CD4-positive, alpha-beta T cell treated with Interleukin-2 at 100 ng/mL for 4 hours (primary cell): ENCODE data around the gene HYAL1.
"Not testable (repeated sequence)": the region's sequence is repeated elsewhere in the genome, so short reads cannot be mapped to it uniquely, and the experiment has no call there.

Experiments used
- DNase-seq: peaks from one replicate; pipeline ENCODE4 v3.0.0-alpha.2; 2020; ENCODE audit warnings: low spot score

The HYAL1 gene

GRCh38 chr3:50318615-50319014 lies 15.2 kb upstream of the HYAL1 start:
- no peak for DNase-seq

GRCh38 chr3:50318163-50318562 lies 14.8 kb upstream of the HYAL1 start:
- DNase-seq, result no peak

GRCh38 chr3:50317300-50317699 lies 13.9 kb upstream of the HYAL1 start:
- DNase-seq, result no peak

- DNase-seq, result peak; percentile 87
Observed at GRCh38 chr3:50316657-50317242, 13.4 kb upstream of the HYAL1 start.

- no peak for DNase-seq
Observed at GRCh38 chr3:50314816-50315215, 11.4 kb upstream of the HYAL1 start.

- no peak for DNase-seq
Observed at GRCh38 chr3:50314342-50314741, 11.0 kb upstream of the HYAL1 start.

- DNase-seq, result not testable (repeated sequence)
Observed at GRCh38 chr3:50312041-50312440, 8.7 kb upstream of the HYAL1 start.

GRCh38 chr3:50304601-50305000 lies 1.2 kb upstream of the HYAL1 start:
- no peak for DNase-seq

- no peak for DNase-seq
Observed at GRCh38 chr3:50302095-50303012, 1.0 kb downstream of the HYAL1 start.

GRCh38 chr3:50300681-50301254 lies 2.6 kb downstream of the HYAL1 start:
- DNase-seq, result no peak

GRCh38 chr3:50299929-50300680 lies 3.3 kb downstream of the HYAL1 start:
- DNase-seq, result no peak

GRCh38 chr3:50299638-50299928 lies 3.8 kb downstream of the HYAL1 start:
- no peak for DNase-seq

- peak; percentile 99 for DNase-seq
Observed at GRCh38 chr3:50298836-50299637, 4.3 kb downstream of the HYAL1 start, which contains the start of the genes HYAL3 and NAA80. TSS of gene HYAL3 (minus strand) at chr3:50299405. CDS start at chr3:50295602, 3,803 bp downstream. TSS of gene NAA80 (minus strand) at chr3:50299405. CDS start at chr3:50297463, 1,942 bp downstream.

GRCh38 chr3:50297896-50298725 lies 5.3 kb downstream of the HYAL1 start:
- no peak for DNase-seq

- no peak for DNase-seq
Observed at GRCh38 chr3:50297384-50297775, 6.0 kb downstream of the HYAL1 start.

- DNase-seq, result no peak
Observed at GRCh38 chr3:50296721-50297383, 6.5 kb downstream of the HYAL1 start.

- DNase-seq, result no peak
Observed at GRCh38 chr3:50295553-50296431, 7.6 kb downstream of the HYAL1 start.

GRCh38 chr3:50294492-50295403 lies 8.6 kb downstream of the HYAL1 start:
- DNase-seq, result no peak
